ENCODE measurements around the gene FKBP7. TPM values are rescaled to one million over a fixed set of nuclear protein-coding genes. Genes with fewer than 3 reads are reported as not detected.

Gene FKBP7
- total RNA-seq, 1 experiment from 2014 or later, result 4.8 TPM

DNA sequence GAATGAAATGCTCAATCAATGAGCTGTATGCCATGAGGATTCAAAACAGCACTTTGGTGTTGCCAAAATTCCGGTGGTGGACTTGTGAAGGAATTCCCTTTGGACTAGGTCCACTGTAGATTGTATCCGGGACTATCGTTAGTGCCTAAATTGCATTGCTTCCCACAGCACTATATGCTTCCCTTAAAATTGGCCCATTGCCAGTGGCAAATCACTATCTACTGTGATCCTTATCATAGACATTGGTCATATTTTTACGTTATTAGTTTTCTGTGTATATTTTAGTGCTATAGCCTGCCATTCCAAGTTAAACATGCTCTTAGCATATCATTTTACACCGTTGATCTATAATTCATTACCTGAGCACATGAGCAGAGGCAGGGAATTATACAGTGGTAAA lies 25.5 kb downstream of the FKBP7 start:
- Histone ChIP-seq H2BK15ac (ENCODE audit: low read depth, low read length) (no peak overlapping the region), H2AK5ac (ENCODE audit: insufficient read length, low read length) (no peak overlapping the region), H3T11ph (ENCODE audit: low read length) (no peak overlapping the region), H2BK120ac (ENCODE audit: low read depth, low read length, poor library complexity, severe bottlenecking) (no peak overlapping the region), H2BK12ac (ENCODE audit: insufficient read length, low read depth, low read length) (no peak overlapping the region), H4K5ac (ENCODE audit: insufficient read length, low read depth, low read length) (no peak overlapping the region), H2BK20ac (ENCODE audit: low read depth, low read length, poor library complexity, severe bottlenecking) (no peak overlapping the region), H2AFZ (ENCODE audit: low read length) (no peak overlapping the region), H3K27ac (ENCODE audit: insufficient read length, low read depth, low read length) (no peak overlapping the region), H3K4ac (ENCODE audit: low read depth, low read length) (no peak overlapping the region), H4K8ac (replicated peaks; ENCODE audit: insufficient read length, low read depth, low read length) (no peak overlapping the region), H3K79me1 (ENCODE audit: insufficient read depth, low read depth, low read length, poor library complexity, severe bottlenecking) (no peaks in the 10 kb centered on the region), H3K9me3 (ENCODE audit: control insufficient read depth, low read depth, low read length) (no peaks in the 10 kb centered on the region), H3K4me2 (ENCODE audit: insufficient read depth, insufficient read length, low read length) (no peak overlapping the region), H4K91ac (ENCODE audit: insufficient read length, low read depth, low read length) (no peak overlapping the region), H3K23ac (ENCODE audit: insufficient read length, low read depth, low read length) (no peak overlapping the region), H3K56ac (ENCODE audit: insufficient read length, low read depth, low read length) (no peak overlapping the region), H3K9ac (ENCODE audit: extremely low read depth, insufficient read length, low read length) (no peak overlapping the region), H3K79me2 (ENCODE audit: insufficient read depth, low read length) (peaks cover 6% of the 10 kb centered on the region; the same call in 1 of the 2 replicates), H3K23me2 (ENCODE audit: insufficient read length, low read depth, low read length, poor library complexity, severe bottlenecking) (peaks cover 9% of the 10 kb centered on the region), H3K4me1 (ENCODE audit: insufficient read depth, low read length) (no peaks in the 10 kb centered on the region), H3K18ac (ENCODE audit: insufficient read length, low read depth, low read length) (no peak overlapping the region), H2BK5ac (ENCODE audit: insufficient read length, low read length) (no peak overlapping the region), H3K14ac (ENCODE audit: insufficient read depth, low read length) (no peak overlapping the region), H3K27me3 (ENCODE audit: insufficient read depth, low read length) (no peaks in the 10 kb centered on the region), H4K20me1 (ENCODE audit: control insufficient read depth, insufficient read depth, insufficient read length) (no peaks in the 10 kb centered on the region)
- TF ChIP-seq, protein P1, sequence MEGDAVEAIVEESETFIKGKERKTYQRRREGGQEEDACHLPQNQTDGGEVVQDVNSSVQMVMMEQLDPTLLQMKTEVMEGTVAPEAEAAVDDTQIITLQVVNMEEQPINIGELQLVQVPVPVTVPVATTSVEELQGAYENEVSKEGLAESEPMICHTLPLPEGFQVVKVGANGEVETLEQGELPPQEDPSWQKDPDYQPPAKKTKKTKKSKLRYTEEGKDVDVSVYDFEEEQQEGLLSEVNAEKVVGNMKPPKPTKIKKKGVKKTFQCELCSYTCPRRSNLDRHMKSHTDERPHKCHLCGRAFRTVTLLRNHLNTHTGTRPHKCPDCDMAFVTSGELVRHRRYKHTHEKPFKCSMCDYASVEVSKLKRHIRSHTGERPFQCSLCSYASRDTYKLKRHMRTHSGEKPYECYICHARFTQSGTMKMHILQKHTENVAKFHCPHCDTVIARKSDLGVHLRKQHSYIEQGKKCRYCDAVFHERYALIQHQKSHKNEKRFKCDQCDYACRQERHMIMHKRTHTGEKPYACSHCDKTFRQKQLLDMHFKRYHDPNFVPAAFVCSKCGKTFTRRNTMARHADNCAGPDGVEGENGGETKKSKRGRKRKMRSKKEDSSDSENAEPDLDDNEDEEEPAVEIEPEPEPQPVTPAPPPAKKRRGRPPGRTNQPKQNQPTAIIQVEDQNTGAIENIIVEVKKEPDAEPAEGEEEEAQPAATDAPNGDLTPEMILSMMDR (conservative IDR thresholded peaks at IDR 0.05), result no peak
- Mint-ChIP-seq H3K4me3 (no peak overlapping the region), H3K27me3 (ENCODE audit: low read depth) (no peaks in the 10 kb centered on the region), H3K4me1 (peaks cover 21 to 22% of the 10 kb centered on the region in 2 experiments), H3K36me3 (ENCODE audit: insufficient read depth in 1 of 3, low read depth in 3 of 3) (peaks cover 11 to 16% (median 14%) of the 10 kb centered on the region in 3 experiments; a peak in 5 of 7 replicates), H3K9me3 (no peaks in the 10 kb centered on the region), H3K27ac (no peak overlapping the region)
- no CpG with 5 or more reads among the region's 5 CpGs for WGBS (ENCODE audit: extremely low coverage, insufficient read length, low lambda C conversion rate)
- DNase-seq, result no peak
